ENCODE data around the gene PRSS48.
"Not testable (repeated sequence)": the region's sequence is repeated elsewhere in the genome, so short reads cannot be mapped to it uniquely, and the experiment has no call there.

PRSS48 gene

GRCh38 chr4:151276787-151277562 lies at the start of gene PRSS48:
PRSS48 (plus strand) TSS chr4:151277161; CDS start chr4:151277173, 12 bp downstream.
- peak; percentile 69 to 97 (median 83) for DNase-seq
- intact Hi-C loops (cut with DNase I): loop anchor here (1.0 to 5.0 kb wide), 3 partner anchors 45 to 160 kb away; no protein-coding TSS in a partner anchor

- DNase-seq: no peak
- intact Hi-C loops (cut with DNase I): loop anchor here (5.0 kb wide), 1 partner anchor 110 kb away; no protein-coding TSS in a partner anchor
These were observed 49.8 kb upstream of the PRSS48 start for GRCh38 chr4:151227172-151227571.

- DNase-seq: peak in 6 of 10 donors; percentile 41 to 87 (median 50)
- intact Hi-C loops (cut with DNase I): loop anchor here (5.0 kb wide), 1 partner anchor 110 kb away; no protein-coding TSS in a partner anchor
These were observed 49.2 kb upstream of the PRSS48 start for GRCh38 chr4:151227731-151228130.

- intact Hi-C loops (cut with DNase I): loop anchor here (5.0 kb wide), 1 partner anchor 111 kb away; no protein-coding TSS in a partner anchor
- no peak for DNase-seq
These were observed 48.5 kb upstream of the PRSS48 start for GRCh38 chr4:151228189-151229119.

GRCh38 chr4:151231915-151232595 lies 44.9 kb upstream of the PRSS48 start:
- no peak for DNase-seq

GRCh38 chr4:151233600-151233999 lies 43.4 kb upstream of the PRSS48 start:
- no peak for DNase-seq
- intact Hi-C loops (cut with DNase I): no loop called here

More at GRCh38 chr4:151231915-151232595, 44.9 kb upstream of the PRSS48 start:
- intact Hi-C loops (cut with DNase I): no loop called here

- DNase-seq; intact Hi-C loops (cut with DNase I): not testable (repeated sequence)
These were observed 41.6 kb upstream of the PRSS48 start for GRCh38 chr4:151235373-151235772.

- no peak for DNase-seq
- intact Hi-C loops (cut with DNase I): no loop called here
These were observed 40.9 kb upstream of the PRSS48 start for GRCh38 chr4:151236036-151236435.

GRCh38 chr4:151238477-151238876 lies 38.5 kb upstream of the PRSS48 start:
- no peak for DNase-seq
- intact Hi-C loops (cut with DNase I): loop anchor here (2.0 kb wide), 1 partner anchor 124 kb away; no protein-coding TSS in a partner anchor

- intact Hi-C loops (cut with DNase I): loop anchor here (2.0 kb wide), 1 partner anchor 123 kb away; no protein-coding TSS in a partner anchor
- DNase-seq: no peak
These were observed 37.4 kb upstream of the PRSS48 start for GRCh38 chr4:151239608-151240007.

GRCh38 chr4:151242305-151242704 lies 34.7 kb upstream of the PRSS48 start:
- no peak for DNase-seq

GRCh38 chr4:151246742-151247141 lies 30.2 kb upstream of the PRSS48 start:
- DNase-seq: no peak
- intact Hi-C loops (cut with DNase I): no loop called here

More at GRCh38 chr4:151242305-151242704, 34.7 kb upstream of the PRSS48 start:
- intact Hi-C loops (cut with DNase I): no loop called here

- intact Hi-C loops (cut with DNase I): no loop called here
- no peak for DNase-seq
These were observed 29.6 kb upstream of the PRSS48 start for GRCh38 chr4:151247395-151247794.

GRCh38 chr4:151248519-151248918 lies 28.4 kb upstream of the PRSS48 start:
- intact Hi-C loops (cut with DNase I): no loop called here
- no peak for DNase-seq

GRCh38 chr4:151250706-151251105 lies 26.3 kb upstream of the PRSS48 start:
- no peak for DNase-seq

GRCh38 chr4:151251603-151252304 lies 25.2 kb upstream of the PRSS48 start:
- DNase-seq: no peak
- intact Hi-C loops (cut with DNase I): no loop called here

More at GRCh38 chr4:151250706-151251105, 26.3 kb upstream of the PRSS48 start:
- intact Hi-C loops (cut with DNase I): no loop called here

GRCh38 chr4:151255226-151255625 lies 21.7 kb upstream of the PRSS48 start:
- intact Hi-C loops (cut with DNase I): not testable (repeated sequence)

GRCh38 chr4:151255680-151256079 lies 21.3 kb upstream of the PRSS48 start:
- intact Hi-C loops (cut with DNase I): not testable (repeated sequence)

More at GRCh38 chr4:151255226-151255625, 21.7 kb upstream of the PRSS48 start:
- DNase-seq: not testable (repeated sequence)

GRCh38 chr4:151256134-151256533 lies 20.8 kb upstream of the PRSS48 start:
- intact Hi-C loops (cut with DNase I): no loop called here
- DNase-seq: no peak

More at GRCh38 chr4:151255680-151256079, 21.3 kb upstream of the PRSS48 start:
- DNase-seq: not testable (repeated sequence)
